Ovary (tissue), 9 donors: ENCODE results near the gene VWDE. TPM values are rescaled to one million over a fixed set of nuclear protein-coding genes. Genes with fewer than 3 reads are reported as not detected.

Experiments
- DNase-seq, 5 donors: peaks; one replicate each; pipeline ENCODE4 v3.0.0-alpha.2; 2019 to 2020
- H3K27ac ChIP-seq, 2 donors: fragments of 200-600 bp; one replicate each; pipeline versions ENCODE4 v1.5.1 to v1.8.0; 2019 to 2022
- H3K27me3 ChIP-seq: fragments of 200-600 bp; one replicate; pipeline ENCODE4 v1.8.0; 2022
- H3K36me3 ChIP-seq: fragments of 200-600 bp; sonication (generic); one replicate; pipeline ENCODE4 v1.5.1; 2019
- H3K4me1 ChIP-seq: one replicate; pipeline ENCODE4 v1.8.1; 2013; ENCODE audit warnings: mild to moderate bottlenecking, moderate library complexity; ENCODE audit not compliant: insufficient read depth
- H3K4me3 ChIP-seq: fragments of 200-600 bp; sonication (generic); one replicate; pipeline ENCODE4 v1.5.1; 2017
- H3K9me3 ChIP-seq, 2 donors: fragments of 200-600 bp in 1 of 2; sonication (generic) in 1 of 2; one replicate each; pipeline versions ENCODE4 v1.5.1 to v1.8.1; 2013 to 2019; ENCODE audit warnings: mild to moderate bottlenecking in 1 of 2, moderate library complexity in 1 of 2
- CTCF ChIP-seq, 3 donors: fragments of 450-650 bp in 2 of 3; fragments of 200-600 bp in 1 of 3; IDR thresholded peaks; one replicate each; pipeline versions ENCODE4 v1.5.1 to v1.8.0; 2016 to 2022; ENCODE audit warnings: antibody characterized with exemption in 3 of 3, mild to moderate bottlenecking in 1 of 3
- EP300 ChIP-seq: sonication (generic); formaldehyde crosslinking; IDR thresholded peaks from one replicate; pipeline ENCODE4 v1.6.1; 2017; ENCODE audit warnings: antibody characterized with exemption
- POLR2A ChIP-seq: fragments of 450-650 bp; IDR thresholded peaks from one replicate; pipeline ENCODE4 v1.6.1; 2017; ENCODE audit warnings: antibody characterized with exemption, mild to moderate bottlenecking, moderate library complexity
- WGBS, 3 donors: extraction: QIAGEN DNeasy Blood & Tissue Kit in 1 of 3; methylation state at CpG; one replicate each; pipeline versions ENCODE4 v1.1.5 to v1.1.7; 2013 to 2017; 5-methylcytosine and 5-hydroxymethylcytosine counted together
- intact Hi-C, 4 donors: fragments of 100-400 bp; cut with DNase I; formaldehyde crosslinking; loops; one replicate each; pipeline versions ENCODE4 v1.11.0 to v1.15.1; 2022 to 2023
- polyA plus RNA-seq, 2 donors: library from polyadenylated mRNA; stranded (reverse); fragments of 200-250 nt in 1 of 2; fragments of 350-450 nt in 1 of 2; fragmentation: Illumina TruSeq in 1 of 2; extraction: RNeasy Lipid Tissue Mini Kit (QIAGEN cat#74804) in 1 of 2; gene quantifications; one replicate each; pipeline ENCODE4 v1.2.3, GENCODE V29; 2013 to 2014
- total RNA-seq, 7 donors: library from RNA; depleted of rRNA in 2 of 7; stranded (reverse); fragments of >200 nt in 2 of 7; fragmentation: NEBNext Ultra II Directional in 3 of 7; extraction: Animal tissue kit (Norgen Biotek cat#: 25700) in 3 of 7; gene quantifications; one replicate each; pipeline versions ENCODE4 v1.1.0 to v1.2.4, GENCODE V29; 2016 to 2023
- donor health status: DM: no; HTN: no; CAD: no; lungs with moderate emphysema.
- donor health status: DM: no; HTN: no; CAD: no.
- donor health status: Bipolar disorder and iron deficiency.
- donor health status: DM: yes; HTN: yes; CAD: no.
- donor health status: DM: no; HTN: no; CAD: no.
- donor health status: DM: yes; HTN: yes; CAD: no.

The VWDE gene
- total and polyA plus RNA-seq, 9 donors: 0.08 to 2.6 (median 0.55) TPM; not detected in 1

- Histone ChIP-seq H3K4me1 (no peaks in the 10 kb centered on the region), H3K9me3 (no peaks in the 10 kb centered on the region), H3K4me3 (no peak overlapping the region), H3K36me3 (no peaks in the 10 kb centered on the region), H3K27ac (no peak overlapping the region), H3K27me3 (no peaks in the 10 kb centered on the region)
- DNase-seq: no peak
- TF ChIP-seq POLR2A: no peak
- no peak for TF ChIP-seq EP300
- TF ChIP-seq CTCF (IDR thresholded peaks at IDR 0.05): no peak
- 63 to 81% (median 78%) methylated on average over 5 of the region's 5 CpGs for WGBS, 3 donors
- intact Hi-C loops: no loop called here
These were observed 11.6 kb downstream of the VWDE start for GRCh38 chr7:12391922-12392615.

DNA sequence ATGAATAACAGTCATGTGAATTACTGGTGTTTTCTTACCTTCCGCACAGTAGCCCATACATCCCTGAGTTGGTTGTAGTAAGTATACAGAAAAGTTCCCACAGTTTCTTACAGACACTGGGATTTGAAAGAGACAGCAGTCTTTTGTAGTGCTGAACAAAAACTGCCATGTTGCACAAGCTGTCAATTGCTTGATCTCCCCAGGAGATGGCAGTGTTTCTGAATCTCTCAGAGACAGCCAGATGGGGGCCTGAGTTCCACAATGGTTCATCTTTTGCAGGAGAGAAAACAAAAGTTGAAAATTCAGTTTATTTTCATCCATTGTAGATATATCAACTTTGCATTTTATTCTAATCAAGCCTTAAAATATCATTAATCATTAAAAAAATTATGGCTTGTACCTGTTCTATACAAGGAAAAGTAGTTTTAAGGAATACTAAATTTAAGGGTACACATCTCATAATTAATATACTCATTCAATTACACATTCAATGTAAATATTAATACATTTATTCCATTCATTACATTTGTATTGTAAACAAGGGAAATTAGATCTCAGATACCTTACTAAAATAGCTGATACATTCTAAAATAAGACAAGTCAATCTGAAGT, 14.5 kb downstream of the VWDE start:
- H3K27me3 ChIP-seq: no peaks in the 10 kb centered on the region
- H3K36me3 ChIP-seq: no peaks in the 10 kb centered on the region
- TF ChIP-seq CTCF (IDR thresholded peaks at IDR 0.05) (no peak), EP300 (no peak), POLR2A (no peak)
- intact Hi-C loops: no loop called here
- 95 to 96% (median 95%) methylated on average over 1 of the region's 1 CpG for WGBS, 3 donors
- no peak for DNase-seq
- H3K4me1 ChIP-seq: no peaks in the 10 kb centered on the region
- no peak overlapping the region for H3K27ac ChIP-seq
- no peaks in the 10 kb centered on the region for H3K9me3 ChIP-seq
- H3K4me3 ChIP-seq: no peak overlapping the region

GRCh38 chr7:12386313-12386740, 17.3 kb downstream of the VWDE start:
- H3K27me3 ChIP-seq: no peaks in the 10 kb centered on the region
- intact Hi-C loops: no loop called here
- H3K27ac ChIP-seq: no peak overlapping the region
- H3K9me3 ChIP-seq: no peaks in the 10 kb centered on the region
- no peaks in the 10 kb centered on the region for H3K36me3 ChIP-seq
- 57 to 85% (median 57%) methylated on average over 5 of the region's 5 CpGs for WGBS, 3 donors
- no peak for TF ChIP-seq CTCF (IDR thresholded peaks at IDR 0.05)
- TF ChIP-seq EP300: no peak
- TF ChIP-seq POLR2A: no peak
- no peak overlapping the region for H3K4me3 ChIP-seq
- no peaks in the 10 kb centered on the region for H3K4me1 ChIP-seq
- DNase-seq: no peak

GRCh38 chr7:12385364-12385786, 18.3 kb downstream of the VWDE start:
- intact Hi-C loops: no loop called here
- H3K4me1 ChIP-seq: no peaks in the 10 kb centered on the region

More at GRCh38 chr7:12385364-12385786, 18.3 kb downstream of the VWDE start:
- TF ChIP-seq POLR2A (no peak), EP300 (no peak), CTCF (IDR thresholded peaks at IDR 0.05) (no peak)
- H3K27ac ChIP-seq: no peak overlapping the region
- no peaks in the 10 kb centered on the region for H3K9me3 ChIP-seq
- H3K36me3 ChIP-seq: no peaks in the 10 kb centered on the region
- no peak overlapping the region for H3K4me3 ChIP-seq
- DNase-seq: no peak
- 2 to 12% (median 4%) methylated on average over 2 of the region's 2 CpGs for WGBS, 3 donors
- H3K27me3 ChIP-seq: no peaks in the 10 kb centered on the region
